ENCODE data around the gene CDC42BPG. TPM values are rescaled to one million over a fixed set of nuclear protein-coding genes. Genes with fewer than 3 reads are reported as not detected.

The CDC42BPG gene
- total RNA-seq, 1 donor from 2014 or later: 16.3 TPM

GRCh38 chr11:64882243-64882642, 37.8 kb upstream of the CDC42BPG start:
- intact Hi-C loops (cut with DNase I): no loop called here
- no peaks in the 10 kb centered on the region for H3K9me3 ChIP-seq
- DNase-seq (no peak), ATAC-seq (no peak)
- H3K27me3 ChIP-seq (ENCODE audit: low read depth): no peaks in the 10 kb centered on the region
- peaks cover 47% of the 10 kb centered on the region for H3K4me1 ChIP-seq
- no peak overlapping the region for H3K4me3 ChIP-seq
- no peaks in the 10 kb centered on the region for H3K36me3 ChIP-seq
- TF ChIP-seq CTCF (IDR thresholded peaks at IDR 0.05): no peak
- no peak overlapping the region for H3K27ac ChIP-seq

- no peak overlapping the region for H3K27ac ChIP-seq
- intact Hi-C loops (cut with DNase I): no loop called here
- no peak for TF ChIP-seq CTCF (IDR thresholded peaks at IDR 0.05)
- H3K4me1 ChIP-seq: peaks cover 54% of the 10 kb centered on the region
- H3K27me3 ChIP-seq (ENCODE audit: low read depth): no peaks in the 10 kb centered on the region
- H3K9me3 ChIP-seq: no peaks in the 10 kb centered on the region
- DNase-seq (no peak), ATAC-seq (no peak)
- no peak overlapping the region for H3K4me3 ChIP-seq
- no peaks in the 10 kb centered on the region for H3K36me3 ChIP-seq
Measured at GRCh38 chr11:64881476-64881875, 37.0 kb upstream of the CDC42BPG start.

- H3K27me3 ChIP-seq (ENCODE audit: low read depth): no peaks in the 10 kb centered on the region
- H3K27ac ChIP-seq: peak overlapping the region; percentile 61
- ATAC-seq (no peak), DNase-seq (no peak)
- no peaks in the 10 kb centered on the region for H3K36me3 ChIP-seq
- H3K4me3 ChIP-seq: peak overlapping the region; percentile 7
- H3K4me1 ChIP-seq: peaks cover 57% of the 10 kb centered on the region
- intact Hi-C loops (cut with DNase I): no loop called here
- TF ChIP-seq CTCF (IDR thresholded peaks at IDR 0.05): no peak
- H3K9me3 ChIP-seq: no peaks in the 10 kb centered on the region
Measured at GRCh38 chr11:64880240-64881001, 36.0 kb upstream of the CDC42BPG start.

- Histone ChIP-seq H3K9me3 (no peaks in the 10 kb centered on the region), H3K4me3 (peak overlapping the region; percentile 97), H3K4me1 (peaks cover 64% of the 10 kb centered on the region), H3K27me3 (ENCODE audit: low read depth) (no peaks in the 10 kb centered on the region), H3K36me3 (peaks cover 4% of the 10 kb centered on the region), H3K27ac (peak overlapping the region; percentile 91)
- ATAC-seq (peak; percentile 9 to 21), DNase-seq (no peak)
- intact Hi-C loops (cut with DNase I): no loop called here
- TF ChIP-seq CTCF (IDR thresholded peaks at IDR 0.05): no peak
Measured at GRCh38 chr11:64879244-64879900, 34.9 kb upstream of the CDC42BPG start.

GRCh38 chr11:64878494-64879243, 34.2 kb upstream of the CDC42BPG start, which contains the start of gene EHD1:
Gene EHD1 (minus strand): TSS chr11:64878621. CDS start chr11:64878464, 157 bp downstream.
- ATAC-seq: peak; percentile 93 to 97
- Histone ChIP-seq H3K9me3 (no peaks in the 10 kb centered on the region), H3K36me3 (peaks cover 9% of the 10 kb centered on the region), H3K27me3 (ENCODE audit: low read depth) (no peaks in the 10 kb centered on the region), H3K4me1 (peaks cover 67% of the 10 kb centered on the region), H3K27ac (peak within 1 kb of the TSS; percentile 91), H3K4me3 (peak within 1 kb of the TSS; percentile 97)
- peak; percentile 98 for DNase-seq
- intact Hi-C loops (cut with DNase I): no loop called here
- peak; percentile 73 for TF ChIP-seq CTCF (IDR thresholded peaks at IDR 0.05)
